ENCODE results near the gene CDPF1. TPM values are rescaled to one million over a fixed set of nuclear protein-coding genes. Genes with fewer than 3 reads are reported as not detected.
A peak's percentile ranks its signal among the peaks of the same experiment; 100 is the strongest.

CDPF1 gene
- total and polyA plus RNA-seq, 2 of the 13 experiments (the other 11 are each of a cell fraction or from before 2014, with no cell fraction given): 5.2 to 8.1 TPM

DNA sequence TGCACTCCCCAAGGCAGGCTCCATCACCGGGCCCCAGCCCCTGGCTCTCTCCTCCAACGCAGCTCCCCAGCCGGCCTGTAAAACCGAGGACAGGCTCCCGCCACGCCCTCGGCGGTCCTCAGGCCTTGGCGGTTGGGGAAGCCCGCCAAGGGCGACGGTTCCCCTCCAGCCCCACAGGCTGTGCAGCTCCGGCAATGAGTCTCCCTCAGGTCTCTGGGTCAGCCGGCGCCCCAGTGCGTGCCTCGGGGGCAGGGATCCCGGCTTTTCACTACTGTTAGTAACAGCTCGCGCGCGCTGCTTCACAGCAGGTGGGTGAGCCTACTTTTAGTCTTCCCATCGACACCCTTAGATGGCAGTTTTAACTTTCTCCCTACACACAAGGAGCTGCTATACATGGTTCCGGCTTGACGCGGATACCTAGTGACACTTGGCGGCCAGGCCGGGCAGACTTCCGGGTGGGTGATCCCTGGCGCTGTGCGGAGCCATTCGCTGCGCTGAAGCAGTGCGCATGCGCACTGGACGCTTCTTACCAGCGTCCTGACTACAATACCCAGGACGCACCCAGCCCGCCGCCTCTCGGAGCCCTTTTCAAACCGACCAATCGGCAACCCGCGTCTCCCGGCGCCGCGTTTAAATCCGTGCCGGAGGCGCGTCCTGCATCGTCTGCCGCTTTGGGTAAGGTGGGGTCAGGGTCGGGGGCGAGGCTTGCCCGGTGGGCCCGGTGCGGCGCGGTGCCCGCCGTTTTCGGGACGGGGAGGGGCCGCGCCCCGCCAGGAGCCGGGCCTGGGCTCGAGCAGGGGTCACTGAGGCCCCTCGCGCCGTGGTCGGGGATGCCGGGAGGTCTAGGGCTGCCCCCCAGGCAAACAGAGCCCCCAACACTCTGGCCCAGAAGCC lies 46.4 kb upstream of the CDPF1 start, which contains the start of gene GTSE1 (continued):
- TF ChIP-seq NRL (CRISPR knock-in tag; IDR thresholded peaks at IDR 0.05; ENCODE audit: borderline replicate concordance): peak; percentile 54; the same call in 1 of the 2 replicates
- TF ChIP-seq, protein P1, sequence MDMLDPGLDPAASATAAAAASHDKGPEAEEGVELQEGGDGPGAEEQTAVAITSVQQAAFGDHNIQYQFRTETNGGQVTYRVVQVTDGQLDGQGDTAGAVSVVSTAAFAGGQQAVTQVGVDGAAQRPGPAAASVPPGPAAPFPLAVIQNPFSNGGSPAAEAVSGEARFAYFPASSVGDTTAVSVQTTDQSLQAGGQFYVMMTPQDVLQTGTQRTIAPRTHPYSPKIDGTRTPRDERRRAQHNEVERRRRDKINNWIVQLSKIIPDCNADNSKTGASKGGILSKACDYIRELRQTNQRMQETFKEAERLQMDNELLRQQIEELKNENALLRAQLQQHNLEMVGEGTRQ (IDR thresholded peaks at IDR 0.05; ENCODE audit: low read depth, low read length): no peak
- TF ChIP-seq, protein P1 (CRISPR knock-in tag; IDR thresholded peaks at IDR 0.05; ENCODE audit: borderline replicate concordance): no peak
- TF ChIP-seq ZBTB38 (CRISPR knock-in tag; IDR thresholded peaks at IDR 0.05): 0 out of 2 replicates have a peak, but pooled peaks have one; percentile 31
- no peak for TF ChIP-seq ZSCAN29 (CRISPR knock-in tag; conservative IDR thresholded peaks at IDR 0.05)
- TF ChIP-seq ZNF274 (CRISPR knock-in tag; IDR thresholded peaks at IDR 0.05): no peak
- TF ChIP-seq DNMT3B (CRISPR knock-in tag; conservative IDR thresholded peaks at IDR 0.05): no peak; the same call in 1 of the 2 replicates
- no peak for TF ChIP-seq HDAC6 (IDR thresholded peaks at IDR 0.05; ENCODE audit: low read depth, low read length)
- TF ChIP-seq ARNT2 (CRISPR knock-in tag; IDR thresholded peaks at IDR 0.05; ENCODE audit: low read depth): peak; percentile 100
- TF ChIP-seq ZEB1 (IDR thresholded peaks at IDR 0.05; ENCODE audit: insufficient replicate concordance, low read depth): no peak
- peak; percentile 36; the same call in 1 of the 2 replicates for TF ChIP-seq ZBTB7B (CRISPR knock-in tag; IDR thresholded peaks at IDR 0.05)
- TF ChIP-seq, protein P2, sequence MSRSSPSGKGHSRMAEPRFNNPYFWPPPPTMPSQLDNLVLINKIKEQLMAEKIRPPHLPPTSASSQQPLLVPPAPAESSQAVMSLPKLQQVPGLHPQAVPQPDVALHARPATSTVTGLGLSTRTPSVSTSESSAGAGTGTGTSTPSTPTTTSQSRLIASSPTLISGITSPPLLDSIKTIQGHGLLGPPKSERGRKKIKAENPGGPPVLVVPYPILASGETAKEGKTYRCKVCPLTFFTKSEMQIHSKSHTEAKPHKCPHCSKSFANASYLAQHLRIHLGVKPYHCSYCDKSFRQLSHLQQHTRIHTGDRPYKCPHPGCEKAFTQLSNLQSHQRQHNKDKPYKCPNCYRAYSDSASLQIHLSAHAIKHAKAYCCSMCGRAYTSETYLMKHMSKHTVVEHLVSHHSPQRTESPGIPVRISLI (CRISPR knock-in tag; IDR thresholded peaks at IDR 0.05; ENCODE audit: borderline replicate concordance): no peak
- peak; percentile 92; the same call in 1 of the 2 replicates for TF ChIP-seq HOXA7 (CRISPR knock-in tag; IDR thresholded peaks at IDR 0.05)
- no peak for TF ChIP-seq NFE2L2 (IDR thresholded peaks at IDR 0.05; ENCODE audit: low read length)
- TF ChIP-seq MIXL1 (CRISPR knock-in tag; IDR thresholded peaks at IDR 0.05): 0 out of 2 replicates have a peak, but pooled peaks have one; percentile 24
- no peak; the same call in none of the 2 replicates for TF ChIP-seq ZNF777 (CRISPR knock-in tag; IDR thresholded peaks at IDR 0.05)
- TF ChIP-seq ZFYVE20 (CRISPR knock-in tag; IDR thresholded peaks at IDR 0.05; ENCODE audit: borderline replicate concordance, low read depth): peak; percentile 93; the same call in 1 of the 2 replicates
- TF ChIP-seq NR2C2 (CRISPR knock-in tag; IDR thresholded peaks at IDR 0.05; ENCODE audit: borderline replicate concordance): peak; percentile 83
- TF ChIP-seq ZNF776 (CRISPR knock-in tag; IDR thresholded peaks at IDR 0.05): peak; percentile 51; the same call in 1 of the 2 replicates
- TF ChIP-seq, protein P3, sequence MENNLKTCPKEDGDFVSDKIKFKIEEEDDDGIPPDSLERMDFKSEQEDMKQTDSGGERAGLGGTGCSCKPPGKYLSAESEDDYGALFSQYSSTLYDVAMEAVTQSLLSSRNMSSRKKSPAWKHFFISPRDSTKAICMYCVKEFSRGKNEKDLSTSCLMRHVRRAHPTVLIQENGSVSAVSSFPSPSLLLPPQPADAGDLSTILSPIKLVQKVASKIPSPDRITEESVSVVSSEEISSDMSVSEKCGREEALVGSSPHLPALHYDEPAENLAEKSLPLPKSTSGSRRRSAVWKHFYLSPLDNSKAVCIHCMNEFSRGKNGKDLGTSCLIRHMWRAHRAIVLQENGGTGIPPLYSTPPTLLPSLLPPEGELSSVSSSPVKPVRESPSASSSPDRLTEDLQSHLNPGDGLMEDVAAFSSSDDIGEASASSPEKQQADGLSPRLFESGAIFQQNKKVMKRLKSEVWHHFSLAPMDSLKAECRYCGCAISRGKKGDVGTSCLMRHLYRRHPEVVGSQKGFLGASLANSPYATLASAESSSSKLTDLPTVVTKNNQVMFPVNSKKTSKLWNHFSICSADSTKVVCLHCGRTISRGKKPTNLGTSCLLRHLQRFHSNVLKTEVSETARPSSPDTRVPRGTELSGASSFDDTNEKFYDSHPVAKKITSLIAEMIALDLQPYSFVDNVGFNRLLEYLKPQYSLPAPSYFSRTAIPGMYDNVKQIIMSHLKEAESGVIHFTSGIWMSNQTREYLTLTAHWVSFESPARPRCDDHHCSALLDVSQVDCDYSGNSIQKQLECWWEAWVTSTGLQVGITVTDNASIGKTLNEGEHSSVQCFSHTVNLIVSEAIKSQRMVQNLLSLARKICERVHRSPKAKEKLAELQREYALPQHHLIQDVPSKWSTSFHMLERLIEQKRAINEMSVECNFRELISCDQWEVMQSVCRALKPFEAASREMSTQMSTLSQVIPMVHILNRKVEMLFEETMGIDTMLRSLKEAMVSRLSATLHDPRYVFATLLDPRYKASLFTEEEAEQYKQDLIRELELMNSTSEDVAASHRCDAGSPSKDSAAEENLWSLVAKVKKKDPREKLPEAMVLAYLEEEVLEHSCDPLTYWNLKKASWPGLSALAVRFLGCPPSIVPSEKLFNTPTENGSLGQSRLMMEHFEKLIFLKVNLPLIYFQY (CRISPR knock-in tag; IDR thresholded peaks at IDR 0.05; ENCODE audit: borderline replicate concordance): no peak
- TF ChIP-seq PTBP1 (IDR thresholded peaks at IDR 0.05; ENCODE audit: low read depth, low read length, poor library complexity, severe bottlenecking): no peak

Measured in HepG2 (cell line).